Activated CD4-positive, alpha-beta T cell treated with anti-CD3 and anti-CD28 coated beads for 1 hour (primary cell): ENCODE results near the gene TMEM131.

Experiments
- DNase-seq: peaks from one replicate; pipeline ENCODE4 v3.0.0-alpha.2; 2020

Gene TMEM131

DNA sequence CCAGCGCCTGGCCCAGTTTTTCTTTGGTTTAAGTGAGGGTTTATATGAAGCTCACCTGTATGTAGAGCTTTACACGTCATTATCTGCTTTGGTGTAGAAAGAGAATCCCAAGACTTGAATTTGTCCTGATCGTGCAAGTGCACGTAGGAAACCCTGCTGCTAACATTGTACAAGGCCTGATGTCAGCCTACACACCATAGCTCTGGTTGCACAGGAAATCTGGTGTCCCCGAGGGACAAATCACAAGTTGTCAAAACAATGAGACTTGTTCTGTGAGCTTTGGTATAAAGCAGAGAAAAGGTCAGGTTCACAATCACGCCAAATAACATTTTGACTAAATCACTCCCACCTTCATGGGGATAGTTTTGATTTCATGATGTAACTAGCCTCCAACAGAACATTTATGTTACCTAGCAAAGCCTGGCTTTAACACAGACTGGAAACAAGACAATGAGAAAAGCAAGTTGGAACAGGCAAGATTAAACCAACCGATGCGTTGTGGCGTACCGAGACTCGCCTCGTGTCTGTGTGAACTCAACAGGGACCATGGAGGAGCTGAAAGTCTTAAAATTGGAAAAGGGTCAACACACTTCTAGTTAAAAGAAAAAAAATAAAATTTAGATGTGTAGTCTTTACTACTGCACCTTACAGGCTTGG lies 240.9 kb downstream of the TMEM131 start:
- DNase-seq = no peak

DNA sequence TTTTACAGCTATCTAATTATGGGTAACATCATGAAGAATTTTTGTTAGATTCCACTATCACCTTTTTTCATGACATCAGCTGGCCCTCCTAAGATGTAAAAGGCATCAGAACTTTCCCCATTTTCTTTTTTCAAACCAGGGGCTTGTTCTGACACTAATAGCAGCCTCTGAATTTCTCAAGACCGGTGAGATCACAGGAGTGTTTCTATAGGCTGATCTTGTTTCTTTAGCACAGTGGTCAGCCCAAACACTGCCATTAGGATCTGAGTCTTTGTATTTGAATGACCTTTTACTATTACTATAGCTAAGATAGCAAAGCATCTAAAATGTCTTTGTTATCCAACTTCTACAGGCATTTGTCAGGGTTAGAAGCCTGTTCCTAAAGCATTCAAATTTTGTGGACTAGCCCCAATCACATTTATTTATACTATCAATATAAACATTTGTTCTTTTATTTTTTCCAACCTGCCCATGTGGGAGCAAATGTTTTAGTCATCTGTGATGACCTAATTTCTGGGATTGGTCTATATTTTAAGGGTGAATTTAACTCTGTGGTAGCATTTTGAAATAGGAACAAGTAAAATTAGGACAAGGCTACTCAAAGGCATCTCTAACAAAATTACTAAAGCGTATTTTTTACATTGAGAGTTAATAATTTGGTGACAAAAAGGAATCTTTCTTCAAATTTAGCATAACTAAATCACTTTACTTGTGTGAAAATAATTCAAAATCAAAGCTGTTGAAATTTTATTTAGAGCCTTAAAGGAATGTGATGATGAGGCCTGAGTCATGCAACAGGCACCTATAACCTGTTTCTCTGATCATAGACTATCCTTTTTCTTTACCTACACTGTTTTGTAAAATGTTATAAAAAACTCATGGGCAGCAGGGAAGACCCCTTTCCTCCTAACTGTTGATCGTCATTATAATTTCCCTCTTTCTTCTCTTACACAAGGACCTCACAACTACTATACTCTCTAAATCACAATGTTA lies 243.1 kb downstream of the TMEM131 start:
- DNase-seq = no peak

- DNase-seq = no peak
Measured at GRCh38 chr2:97751752-97752151, 244.0 kb downstream of the TMEM131 start.

- DNase-seq = no peak
Measured at GRCh38 chr2:97750017-97750416, 245.7 kb downstream of the TMEM131 start.

- DNase-seq = no peak
Measured at GRCh38 chr2:97749581-97749980, 246.2 kb downstream of the TMEM131 start.

GRCh38 chr2:97747716-97748115 lies 248.0 kb downstream of the TMEM131 start:
- no peak for DNase-seq

- DNase-seq = no peak
Measured at GRCh38 chr2:97747285-97747684, 248.5 kb downstream of the TMEM131 start.

- DNase-seq = no peak
Measured at GRCh38 chr2:97745474-97746174, 250.1 kb downstream of the TMEM131 start.

DNA sequence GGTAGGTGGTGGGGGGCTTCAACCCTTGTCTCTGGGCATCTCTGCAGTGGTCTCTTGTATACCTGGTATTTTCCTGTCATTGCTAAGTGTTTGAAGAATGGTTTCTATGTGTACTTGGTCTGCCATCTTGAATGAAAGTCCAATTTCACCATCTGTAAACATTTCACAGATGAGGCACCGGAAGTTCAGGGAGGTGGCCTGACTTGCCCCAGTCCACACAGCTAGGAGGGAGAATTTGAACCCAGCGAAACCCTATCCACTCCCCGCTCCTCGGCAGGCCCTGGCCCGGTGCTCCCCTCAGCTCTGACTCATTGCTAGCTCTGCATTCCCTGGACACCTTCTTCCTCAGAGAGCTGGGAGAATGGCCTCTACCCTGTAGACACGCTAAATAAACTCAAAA lies 251.8 kb downstream of the TMEM131 start:
- DNase-seq = no peak

DNA sequence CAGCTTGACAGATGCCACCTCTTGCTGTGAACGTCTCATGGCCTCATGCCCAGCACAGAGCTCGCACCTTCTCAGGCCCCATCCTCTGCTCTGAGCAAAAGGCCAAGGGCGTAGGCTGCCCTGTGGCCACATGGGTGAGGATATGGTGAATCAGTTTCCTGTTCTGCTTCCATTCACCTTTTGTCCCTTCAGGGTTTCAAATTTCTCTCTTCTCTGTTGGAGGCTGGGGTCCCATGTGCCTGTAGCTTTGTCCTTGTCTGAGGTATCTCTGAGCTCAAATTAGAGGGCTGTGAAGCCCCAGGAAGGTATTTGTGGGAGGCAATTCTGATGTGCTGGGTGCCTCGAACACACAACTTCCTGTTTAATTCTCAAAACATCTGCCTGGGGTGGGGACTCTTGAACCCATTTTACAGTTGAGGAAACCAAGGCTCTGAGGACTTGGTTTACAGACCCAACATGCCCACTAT lies 253.3 kb downstream of the TMEM131 start:
- DNase-seq = no peak

GRCh38 chr2:97741686-97742085 lies 254.1 kb downstream of the TMEM131 start:
- DNase-seq = no peak

GRCh38 chr2:97741251-97741650 lies 254.5 kb downstream of the TMEM131 start:
- DNase-seq = no peak

DNA sequence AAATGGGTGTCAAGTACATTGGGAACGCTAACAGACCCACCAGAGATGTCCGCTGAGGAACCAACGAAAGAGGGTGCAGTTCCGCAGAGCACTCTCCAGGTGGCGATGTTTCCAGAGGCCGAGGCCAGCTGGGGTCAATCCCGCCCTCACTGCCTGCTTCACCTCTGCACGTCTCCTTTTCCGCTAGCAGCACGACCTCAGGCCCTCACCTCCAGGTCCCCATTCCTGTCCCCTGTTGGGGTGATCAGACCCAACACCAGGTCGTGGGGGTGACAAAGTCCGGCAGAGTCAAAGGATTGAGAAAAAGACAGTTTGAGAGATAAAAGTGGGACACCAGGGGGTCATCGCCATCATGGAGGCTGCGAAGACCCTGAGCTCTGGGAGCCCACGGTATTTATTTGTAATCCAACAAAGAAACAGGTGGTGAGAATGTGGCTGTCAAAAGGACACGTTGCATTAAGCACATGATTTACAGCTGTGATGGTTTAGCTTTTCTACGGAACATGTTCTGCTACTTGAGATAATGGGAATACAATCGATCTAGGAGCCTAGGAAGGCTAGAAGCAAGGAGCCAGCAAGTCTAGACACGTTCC lies 255.1 kb downstream of the TMEM131 start:
- DNase-seq = no peak

GRCh38 chr2:97739893-97740245 lies 255.9 kb downstream of the TMEM131 start:
- DNase-seq = no peak

GRCh38 chr2:97739020-97739892 lies 256.5 kb downstream of the TMEM131 start:
- DNase-seq = no peak

- DNase-seq = no peak
Measured at GRCh38 chr2:97738179-97739019, 257.3 kb downstream of the TMEM131 start.

DNA sequence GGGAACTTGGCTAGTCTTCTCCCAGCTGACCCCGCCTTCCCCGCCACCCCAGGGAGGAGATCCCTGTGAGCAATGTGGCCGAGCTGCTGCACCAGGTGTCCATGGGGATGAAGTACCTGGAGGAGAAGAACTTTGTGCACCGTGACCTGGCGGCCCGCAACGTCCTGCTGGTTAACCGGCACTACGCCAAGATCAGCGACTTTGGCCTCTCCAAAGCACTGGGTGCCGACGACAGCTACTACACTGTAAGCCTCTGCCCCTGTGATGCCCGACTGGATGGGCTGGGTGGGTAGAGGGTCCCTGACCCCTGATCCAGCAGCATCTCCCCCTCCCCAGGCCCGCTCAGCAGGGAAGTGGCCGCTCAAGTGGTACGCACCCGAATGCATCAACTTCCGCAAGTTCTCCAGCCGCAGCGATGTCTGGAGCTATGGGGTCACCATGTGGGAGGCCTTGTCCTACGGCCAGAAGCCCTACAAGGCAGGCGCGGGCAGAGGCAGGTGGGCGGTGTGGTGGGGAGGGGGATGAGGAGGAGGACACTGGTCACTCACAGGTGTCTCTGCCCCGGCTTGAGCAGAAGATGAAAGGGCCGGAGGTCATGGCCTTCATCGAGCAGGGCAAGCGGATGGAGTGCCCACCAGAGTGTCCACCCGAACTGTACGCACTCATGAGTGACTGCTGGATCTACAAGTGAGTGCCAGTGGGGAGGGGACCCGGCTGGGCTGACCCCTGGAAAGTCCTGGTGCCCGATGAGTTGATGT lies 258.1 kb downstream of the TMEM131 start:
- DNase-seq = no peak

DNA sequence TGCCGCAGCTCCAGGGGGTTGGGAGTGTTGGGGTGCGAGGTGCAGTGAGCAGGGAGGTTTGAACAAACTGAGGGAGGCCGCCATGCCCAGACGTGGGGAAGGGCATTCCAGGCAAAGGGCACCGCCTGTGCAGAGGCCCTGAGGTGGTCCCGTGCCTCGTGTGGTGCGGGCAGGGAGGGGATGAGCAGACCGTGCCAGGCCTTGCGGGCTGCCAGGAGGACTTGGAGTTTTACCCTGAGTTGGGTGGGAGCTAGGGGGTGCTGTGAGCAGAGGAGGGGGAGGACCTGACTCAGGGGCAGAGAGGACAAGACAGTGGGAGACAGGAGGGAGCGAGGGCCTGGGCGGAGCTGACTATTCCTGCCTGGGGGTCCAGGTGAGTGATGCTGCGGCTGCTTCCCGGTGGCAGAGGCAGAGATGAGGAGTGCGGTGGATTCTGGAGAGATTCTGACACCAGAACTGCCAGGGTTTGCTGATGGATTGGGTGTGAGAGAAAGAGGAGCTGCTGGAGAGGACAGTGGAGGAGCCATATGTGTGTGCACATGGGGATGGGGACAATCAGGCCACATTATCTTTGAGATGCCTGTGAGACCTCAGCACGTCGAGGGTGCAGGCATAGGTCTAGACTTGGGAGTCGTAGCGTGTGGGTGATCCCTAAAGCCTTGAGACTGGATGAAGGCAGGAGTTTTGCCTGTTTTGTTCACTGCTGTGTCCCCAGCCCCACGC lies 259.0 kb downstream of the TMEM131 start:
- no peak for DNase-seq

GRCh38 chr2:97736185-97736584 lies 259.6 kb downstream of the TMEM131 start:
- DNase-seq = no peak

GRCh38 chr2:97735161-97735561 lies 260.6 kb downstream of the TMEM131 start:
- no peak for DNase-seq
